Activated CD4-positive, alpha-beta memory T cell treated with anti-CD3 and anti-CD28 coated beads, Interleukin-2, amount 10 ng/mL, durations not matched to agents 7 days and 5 days (primary cell): ENCODE results near the gene METTL9. TPM values are rescaled to one million over a fixed set of nuclear protein-coding genes. Genes with fewer than 3 reads are reported as not detected.
"Not testable (repeated sequence)": the region's sequence is repeated elsewhere in the genome, so short reads cannot be mapped to it uniquely, and the experiment has no call there.

Experiments
- CTCF ChIA-PET: fragments of 350-600 bp; sonication (Branson Sonifier 250); formaldehyde crosslinking; loops from one replicate; lab custom pipeline; 2021; ENCODE audit warnings: antibody characterized with exemption, inconsistent platforms; lab: Charles Lee
- POLR2A ChIA-PET: fragments of 350-600 bp; sonication (Branson Sonifier 250); formaldehyde crosslinking; loops from one replicate; lab custom pipeline; 2021; ENCODE audit warnings: antibody characterized with exemption; lab: Charles Lee
- DNase-seq: peaks from one replicate; pipeline ENCODE4 v3.0.0-alpha.2; 2020
- H3K27ac Mint-ChIP-seq: one replicate; pipeline ENCODE4 v1.8.0; 2021; ENCODE audit warnings: mild to moderate bottlenecking, mixed read lengths
- H3K27me3 Mint-ChIP-seq: one replicate; pipeline ENCODE4 v1.8.0; 2021; ENCODE audit warnings: mixed read lengths
- H3K36me3 Mint-ChIP-seq: one replicate; pipeline ENCODE4 v1.8.0; 2021; ENCODE audit warnings: low read depth, mixed read lengths
- H3K4me1 Mint-ChIP-seq: one replicate; pipeline ENCODE4 v1.8.0; 2021; ENCODE audit warnings: mixed read lengths
- H3K4me3 Mint-ChIP-seq: one replicate; pipeline ENCODE4 v1.8.0; 2021; ENCODE audit warnings: mild to moderate bottlenecking, mixed read lengths
- H3K9me3 Mint-ChIP-seq: one replicate; pipeline ENCODE4 v1.8.0; 2021; ENCODE audit warnings: mixed read lengths
- total RNA-seq, 2 experiments: library from RNA; stranded (reverse); gene quantifications; one replicate each; pipeline ENCODE4 v1.2.3, GENCODE V29; 2021

The METTL9 gene
- total RNA-seq, 2 experiments from 2014 or later = 84.2 to 86.1 TPM

DNA sequence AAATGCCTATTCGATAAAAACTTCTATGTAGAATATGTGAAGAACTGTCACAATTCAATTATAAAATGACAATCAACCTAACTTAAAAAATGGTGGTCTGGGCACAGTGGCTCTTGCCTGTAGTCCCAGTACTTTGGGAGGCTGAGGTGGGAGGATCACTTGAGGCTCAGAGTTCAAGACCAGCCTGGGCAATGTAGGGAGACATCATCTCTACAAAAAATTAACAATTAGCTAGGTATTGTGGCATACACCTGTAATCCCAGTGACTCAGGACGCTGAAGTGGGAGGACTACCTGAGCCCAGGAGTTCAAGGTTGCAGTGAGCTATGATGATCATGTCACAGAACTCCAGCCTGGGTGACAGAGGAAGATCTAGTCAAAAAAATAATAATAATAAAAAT, 18.6 kb upstream of the METTL9 start:
- Mint-ChIP-seq H3K27me3 (peaks cover 12% of the 10 kb centered on the region), H3K27ac (no peak overlapping the region), H3K4me1 (peaks cover 2% of the 10 kb centered on the region), H3K36me3 (no peaks in the 10 kb centered on the region), H3K4me3 (no peak overlapping the region), H3K9me3 (no peaks in the 10 kb centered on the region)
- DNase-seq = no peak
- ChIA-PET CTCF (interaction anchor here (5.2 kb wide), 1 partner anchor 128 kb away, joined by 30 read pairs; no protein-coding TSS in a partner anchor), POLR2A (no interaction called here)

DNA sequence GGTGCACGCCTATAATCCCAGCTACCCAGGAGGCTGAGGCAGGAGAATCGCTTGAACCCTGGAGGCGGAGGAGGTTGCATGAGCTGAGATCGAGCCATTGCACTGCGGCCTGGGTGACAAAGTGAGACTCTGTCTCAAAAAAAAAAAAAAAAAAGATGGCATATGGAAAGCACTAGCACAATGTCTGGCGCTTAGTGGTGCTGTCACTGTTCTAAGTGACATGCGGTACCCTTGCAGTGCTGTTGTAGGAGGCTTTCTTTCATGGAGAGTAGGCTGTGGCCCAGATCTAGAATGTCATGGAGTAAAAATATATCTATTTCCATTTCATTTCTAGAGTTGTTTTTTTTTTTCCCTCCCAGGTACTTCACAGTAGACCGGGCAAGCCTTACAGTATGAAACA, 14.6 kb upstream of the METTL9 start:
- no peak overlapping the region for H3K27ac Mint-ChIP-seq
- H3K4me3 Mint-ChIP-seq = no peak overlapping the region
- H3K36me3 Mint-ChIP-seq = no peaks in the 10 kb centered on the region
- no peak for DNase-seq
- no peaks in the 10 kb centered on the region for H3K9me3 Mint-ChIP-seq
- ChIA-PET POLR2A (interaction anchor here (0.7 to 1.6 kb wide), 5 partner anchors 12 to 61 kb away, joined by 3 read pairs; no protein-coding TSS in a partner anchor), CTCF (interaction anchor here (0.6 to 5.2 kb wide), 11 partner anchors 9 to 822 kb away, joined by 3 to 48 read pairs (median 3); partner anchors contain the start of gene UQCRC2)
- no peaks in the 10 kb centered on the region for H3K27me3 Mint-ChIP-seq
- H3K4me1 Mint-ChIP-seq = peaks cover 2% of the 10 kb centered on the region

DNA sequence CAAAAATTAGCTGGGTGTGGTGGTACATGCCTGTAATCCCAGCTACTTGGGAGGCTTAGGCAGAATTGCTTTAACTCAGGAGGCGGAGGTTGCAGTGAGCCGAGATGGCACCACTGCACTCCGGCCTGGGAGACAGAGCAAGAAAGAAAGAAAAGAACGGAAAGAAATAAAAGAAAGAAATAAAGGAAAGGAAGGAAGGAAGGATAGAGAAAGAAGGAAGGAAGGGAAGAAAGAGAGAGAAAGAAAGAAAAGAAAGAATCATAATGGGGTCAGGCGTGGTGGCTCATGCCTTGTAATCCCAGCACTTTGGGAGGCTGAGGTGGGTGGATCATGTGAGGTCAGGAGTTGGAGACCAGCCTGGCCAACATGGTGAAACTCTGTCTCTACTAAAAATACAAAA, 10.8 kb upstream of the METTL9 start:
- not testable (repeated sequence) for DNase-seq, H3K9me3 Mint-ChIP-seq, H3K4me1 Mint-ChIP-seq, H3K27ac Mint-ChIP-seq, H3K27me3 Mint-ChIP-seq, H3K36me3 Mint-ChIP-seq, H3K4me3 Mint-ChIP-seq
- ChIA-PET POLR2A (interaction anchor here (1.2 kb wide), 1 partner anchor 10 kb away, joined by 6 read pairs; the partner anchor contains the start of gene METTL9), CTCF (interaction anchor here (0.6 to 3.5 kb wide), 3 partner anchors 53 to 1095 kb away, joined by 3 to 17 read pairs (median 3); no protein-coding TSS in a partner anchor)

DNA sequence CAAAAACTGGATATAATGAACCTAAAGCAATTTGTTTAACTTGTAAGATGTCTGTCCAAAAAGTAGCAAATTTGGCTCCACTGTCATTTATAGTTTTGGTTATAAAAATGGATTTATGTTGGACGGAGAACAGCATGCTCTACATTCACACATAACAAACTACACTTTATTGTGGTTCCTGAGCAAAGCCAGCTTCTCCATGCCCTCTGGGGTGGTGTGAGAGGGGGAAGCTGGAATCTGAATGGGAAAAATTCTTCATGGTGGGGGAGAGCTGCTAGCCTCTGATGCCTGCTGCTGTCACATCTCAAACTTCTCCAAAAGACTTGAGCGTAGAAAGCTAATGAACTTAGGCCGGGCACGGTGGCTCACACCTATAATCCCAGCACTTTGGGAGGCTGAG, 9.8 kb upstream of the METTL9 start:
- Mint-ChIP-seq H3K27me3 (no peaks in the 10 kb centered on the region), H3K36me3 (no peaks in the 10 kb centered on the region), H3K9me3 (no peaks in the 10 kb centered on the region), H3K4me3 (no peak overlapping the region), H3K27ac (no peak overlapping the region), H3K4me1 (no peaks in the 10 kb centered on the region)
- ChIA-PET CTCF (interaction anchor here (1.7 to 3.5 kb wide), 2 partner anchors 52 to 56 kb away, joined by 3 to 17 read pairs; no protein-coding TSS in a partner anchor), POLR2A (interaction anchor here (1.0 to 1.3 kb wide), 2 partner anchors 9 to 11 kb away, joined by 3 read pairs; no protein-coding TSS in a partner anchor)
- no peak for DNase-seq

DNA sequence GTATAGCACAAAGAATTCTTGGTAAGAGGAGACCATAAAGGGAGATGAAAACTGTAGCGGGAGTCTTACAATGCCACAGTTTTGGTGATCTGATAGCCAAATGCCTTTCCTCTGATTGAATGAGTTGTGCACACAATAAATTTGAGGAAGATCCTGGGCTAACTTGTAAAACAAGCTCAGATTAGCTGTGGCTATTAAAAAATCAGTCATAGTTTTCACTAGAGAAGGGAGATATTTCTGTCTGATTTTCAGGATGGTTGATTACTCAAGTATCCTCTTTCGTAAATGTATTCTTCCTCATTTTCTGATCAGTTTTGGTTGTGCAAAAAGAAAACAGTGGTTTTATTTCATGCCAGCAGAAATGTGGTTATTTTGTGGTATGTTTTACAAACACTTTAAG, 9.1 kb upstream of the METTL9 start:
- CTCF ChIA-PET = interaction anchor here (3.5 kb wide), 1 partner anchor 51 kb away, joined by 17 read pairs; no protein-coding TSS in a partner anchor
- Mint-ChIP-seq H3K4me3 (no peak overlapping the region), H3K27ac (no peak overlapping the region), H3K36me3 (no peaks in the 10 kb centered on the region), H3K4me1 (no peaks in the 10 kb centered on the region), H3K9me3 (no peaks in the 10 kb centered on the region), H3K27me3 (no peaks in the 10 kb centered on the region)
- DNase-seq = no peak
- POLR2A ChIA-PET = interaction anchor here (1.0 to 1.3 kb wide), 2 partner anchors 8 to 11 kb away, joined by 3 read pairs; no protein-coding TSS in a partner anchor

DNA sequence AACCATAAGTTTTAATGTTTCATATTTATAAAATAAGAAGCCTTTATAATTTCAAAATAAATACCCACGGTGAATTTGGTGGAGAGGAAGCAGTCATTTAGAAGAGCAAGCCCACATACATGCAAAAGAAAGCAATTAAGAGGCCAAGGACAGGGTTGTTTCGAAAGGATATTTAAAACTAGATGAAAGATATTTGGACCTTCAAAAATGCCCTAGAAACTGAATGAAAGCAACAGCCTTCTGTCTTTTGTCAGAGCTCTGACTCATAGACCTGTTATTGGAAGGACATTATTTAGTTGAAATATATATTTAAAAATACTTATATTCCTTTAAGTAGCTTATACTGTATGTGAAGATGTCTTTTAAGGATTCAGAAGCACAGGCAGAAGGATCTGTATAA, 8.6 kb upstream of the METTL9 start:
- POLR2A ChIA-PET = interaction anchor here (1.3 kb wide), 1 partner anchor 8 kb away, joined by 3 read pairs; no protein-coding TSS in a partner anchor
- no peak for DNase-seq
- CTCF ChIA-PET = interaction anchor here (1.1 to 3.5 kb wide), 2 partner anchors 9 to 51 kb away, joined by 3 to 17 read pairs; no protein-coding TSS in a partner anchor
- H3K9me3 Mint-ChIP-seq = no peaks in the 10 kb centered on the region
- no peak overlapping the region for H3K4me3 Mint-ChIP-seq
- H3K27me3 Mint-ChIP-seq = no peaks in the 10 kb centered on the region
- H3K4me1 Mint-ChIP-seq = no peaks in the 10 kb centered on the region
- no peak overlapping the region for H3K27ac Mint-ChIP-seq
- no peaks in the 10 kb centered on the region for H3K36me3 Mint-ChIP-seq

DNA sequence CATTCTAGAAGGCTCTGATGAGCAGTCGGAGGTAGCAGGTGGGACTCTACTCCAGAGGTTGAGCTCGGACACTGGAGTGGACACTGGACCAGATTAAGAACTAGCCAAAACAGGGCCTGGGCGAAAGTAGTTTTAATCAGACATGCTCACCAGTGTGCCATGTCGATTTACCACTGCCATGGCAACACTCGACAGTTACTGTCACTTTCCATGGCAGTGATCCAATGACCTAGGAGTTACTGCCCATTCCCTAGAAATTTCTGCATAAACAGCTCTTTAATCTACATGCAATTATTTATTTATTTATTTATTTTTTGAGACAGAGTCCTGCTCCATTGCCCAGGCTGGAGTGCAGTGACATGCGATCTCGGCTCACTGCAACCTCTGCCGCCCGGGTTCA, 7.2 kb upstream of the METTL9 start:
- ChIA-PET POLR2A (no interaction called here), CTCF (interaction anchor here (1.0 to 1.1 kb wide), 3 partner anchors 10 to 116 kb away, joined by 3 read pairs; no protein-coding TSS in a partner anchor)
- H3K4me3 Mint-ChIP-seq = no peak overlapping the region
- no peaks in the 10 kb centered on the region for H3K9me3 Mint-ChIP-seq
- H3K36me3 Mint-ChIP-seq = no peaks in the 10 kb centered on the region
- H3K4me1 Mint-ChIP-seq = peaks cover 4% of the 10 kb centered on the region
- DNase-seq = no peak
- no peak overlapping the region for H3K27ac Mint-ChIP-seq
- H3K27me3 Mint-ChIP-seq = no peaks in the 10 kb centered on the region

DNA sequence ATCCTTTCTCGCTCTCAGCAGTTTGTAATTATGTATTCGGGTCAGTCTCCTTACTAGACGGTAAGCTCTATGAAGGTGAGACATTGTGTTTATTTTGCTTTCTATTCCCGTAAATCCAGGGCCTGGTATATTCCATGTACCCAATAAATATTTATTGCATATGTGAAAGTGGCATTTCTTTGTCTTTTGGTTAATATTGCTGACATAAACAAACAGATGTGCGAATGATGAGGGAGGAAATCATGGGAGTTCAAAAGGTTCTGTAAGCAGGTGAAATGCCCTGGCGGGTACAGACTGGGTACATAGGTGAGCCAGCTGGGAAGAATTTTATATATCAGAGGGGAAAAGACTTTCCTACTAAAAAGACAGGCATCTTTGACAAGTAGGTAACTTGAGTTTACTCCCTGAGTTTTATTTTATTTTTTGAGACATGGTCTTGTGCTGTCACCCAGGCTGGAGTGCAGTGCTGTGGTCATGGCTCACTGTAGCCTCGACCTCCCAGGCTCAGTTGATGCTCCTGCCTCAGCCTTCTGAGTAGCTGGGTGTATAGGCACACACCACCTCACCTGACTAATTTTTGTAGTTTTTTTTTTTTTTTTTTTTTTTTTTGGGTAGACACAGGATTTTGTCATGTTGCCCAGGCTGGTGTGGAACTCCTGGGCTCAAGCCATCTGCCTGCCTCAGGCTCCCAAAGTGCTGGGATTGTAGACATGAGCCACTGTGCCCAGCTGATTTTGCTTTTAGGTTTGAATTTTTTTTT, 5.7 kb upstream of the METTL9 start:
- POLR2A ChIA-PET = no interaction called here
- peaks cover 4% of the 10 kb centered on the region for H3K36me3 Mint-ChIP-seq

DNA sequence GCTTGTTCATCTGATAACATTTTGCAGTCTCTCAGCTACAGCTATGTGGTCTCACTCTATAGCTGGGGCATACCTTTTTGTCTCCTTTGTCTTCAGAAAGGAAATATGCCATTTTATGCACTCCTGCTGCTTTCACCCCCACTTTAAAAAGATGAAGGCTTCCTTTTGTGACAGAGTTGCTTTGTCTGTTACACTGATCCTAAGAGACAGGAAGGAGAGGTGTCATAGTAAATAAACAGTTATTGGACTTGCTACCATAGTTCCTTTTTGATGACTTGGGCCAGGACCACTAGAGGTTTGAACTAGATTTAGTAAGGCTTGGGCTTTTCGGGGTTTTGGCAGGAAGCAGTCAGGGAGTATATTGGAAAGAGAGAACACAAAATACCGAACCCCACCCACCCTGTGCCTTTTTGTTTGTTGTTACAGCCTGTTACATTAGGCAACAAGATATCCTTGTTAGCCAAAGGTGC, 1.8 kb upstream of the METTL9 start:
- no peak for DNase-seq
- peaks cover 4% of the 10 kb centered on the region for H3K36me3 Mint-ChIP-seq
- POLR2A ChIA-PET = interaction anchor here (1.2 to 4.0 kb wide), 6 partner anchors 7 to 48 kb away, joined by 3 to 33 read pairs (median 8); no protein-coding TSS in a partner anchor
- H3K4me1 Mint-ChIP-seq = peaks cover 42% of the 10 kb centered on the region
- H3K27ac Mint-ChIP-seq = peak overlapping the region; percentile 73
- CTCF ChIA-PET = interaction anchor here (0.9 to 1.7 kb wide), 4 partner anchors 13 to 60 kb away, joined by 3 to 5 read pairs (median 4); no protein-coding TSS in a partner anchor
- no peaks in the 10 kb centered on the region for H3K27me3 Mint-ChIP-seq
- H3K9me3 Mint-ChIP-seq = no peaks in the 10 kb centered on the region
- H3K4me3 Mint-ChIP-seq = peak overlapping the region; percentile 56

More for the DNA sequence above, 5.7 kb upstream of the METTL9 start:
- DNase-seq = no peak
- H3K4me3 Mint-ChIP-seq = no peak overlapping the region
- H3K9me3 Mint-ChIP-seq = no peaks in the 10 kb centered on the region
- CTCF ChIA-PET = interaction anchor here (0.6 to 1.1 kb wide), 4 partner anchors 9 to 47 kb away, joined by 3 to 5 read pairs (median 4); no protein-coding TSS in a partner anchor
- no peak overlapping the region for H3K27ac Mint-ChIP-seq
- H3K4me1 Mint-ChIP-seq = peaks cover 18% of the 10 kb centered on the region
- no peaks in the 10 kb centered on the region for H3K27me3 Mint-ChIP-seq

DNA sequence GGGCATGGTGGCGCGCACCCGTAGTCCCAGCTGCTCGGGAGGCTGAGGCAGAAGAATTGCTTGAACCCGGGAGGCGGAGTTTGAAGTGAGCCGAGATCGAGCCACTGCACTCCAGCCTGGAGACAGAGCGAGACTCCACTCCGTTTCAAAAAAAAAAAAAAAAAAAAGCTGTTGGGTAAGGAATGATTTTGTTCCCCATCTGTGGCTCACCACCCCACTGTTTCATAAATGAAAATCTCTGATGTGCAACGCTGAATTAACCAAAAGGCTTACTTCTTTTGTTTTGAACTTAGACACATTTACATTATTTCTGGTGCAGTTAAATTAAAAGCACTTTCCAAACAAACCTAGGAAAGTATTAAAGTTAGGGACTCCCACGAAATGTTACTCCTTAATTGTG, 1.2 kb upstream of the METTL9 start:
- ChIA-PET POLR2A (interaction anchor here (0.7 to 4.0 kb wide), 7 partner anchors 8 to 47 kb away, joined by 3 to 33 read pairs (median 6); no protein-coding TSS in a partner anchor), CTCF (interaction anchor here (1.4 kb wide), 2 partner anchors 14 to 42 kb away, joined by 3 to 4 read pairs; no protein-coding TSS in a partner anchor)
- Mint-ChIP-seq H3K9me3 (no peaks in the 10 kb centered on the region), H3K27me3 (no peaks in the 10 kb centered on the region), H3K4me3 (peak overlapping the region; percentile 79), H3K4me1 (peaks cover 44% of the 10 kb centered on the region), H3K27ac (peak overlapping the region; percentile 85), H3K36me3 (peaks cover 4% of the 10 kb centered on the region)
- no peak for DNase-seq

DNA sequence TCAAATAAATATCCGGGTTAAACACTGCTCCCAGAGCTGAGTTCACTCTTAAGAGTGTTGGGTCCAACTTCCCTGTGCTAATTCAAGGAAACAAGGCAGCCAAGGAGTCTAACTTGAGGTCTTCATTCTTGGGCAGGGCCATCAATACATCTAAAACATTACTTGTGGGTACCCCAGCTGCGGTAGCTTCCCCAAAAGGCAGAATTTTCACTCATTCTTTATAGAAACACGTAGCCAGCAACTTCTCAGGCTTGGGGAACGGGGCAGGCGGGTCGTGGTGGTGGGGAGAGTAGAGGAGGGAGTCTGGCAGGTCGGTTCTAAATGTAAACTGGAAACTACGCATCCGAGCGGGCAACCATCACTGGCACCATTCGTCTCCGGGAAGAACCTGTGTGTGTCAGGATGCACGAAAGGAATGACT, 666 bp upstream of the METTL9 start:
- POLR2A ChIA-PET = interaction anchor here (0.7 to 4.0 kb wide), 7 partner anchors 9 to 47 kb away, joined by 3 to 33 read pairs (median 6); no protein-coding TSS in a partner anchor
- peak overlapping the region; percentile 85 for H3K27ac Mint-ChIP-seq
- H3K9me3 Mint-ChIP-seq = no peaks in the 10 kb centered on the region
- H3K4me1 Mint-ChIP-seq = peaks cover 49% of the 10 kb centered on the region
- peak overlapping the region; percentile 79 for H3K4me3 Mint-ChIP-seq
- DNase-seq = no peak
- CTCF ChIA-PET = interaction anchor here (1.4 kb wide), 1 partner anchor 14 kb away, joined by 3 read pairs; no protein-coding TSS in a partner anchor
- H3K36me3 Mint-ChIP-seq = peaks cover 4% of the 10 kb centered on the region
- no peaks in the 10 kb centered on the region for H3K27me3 Mint-ChIP-seq

DNA sequence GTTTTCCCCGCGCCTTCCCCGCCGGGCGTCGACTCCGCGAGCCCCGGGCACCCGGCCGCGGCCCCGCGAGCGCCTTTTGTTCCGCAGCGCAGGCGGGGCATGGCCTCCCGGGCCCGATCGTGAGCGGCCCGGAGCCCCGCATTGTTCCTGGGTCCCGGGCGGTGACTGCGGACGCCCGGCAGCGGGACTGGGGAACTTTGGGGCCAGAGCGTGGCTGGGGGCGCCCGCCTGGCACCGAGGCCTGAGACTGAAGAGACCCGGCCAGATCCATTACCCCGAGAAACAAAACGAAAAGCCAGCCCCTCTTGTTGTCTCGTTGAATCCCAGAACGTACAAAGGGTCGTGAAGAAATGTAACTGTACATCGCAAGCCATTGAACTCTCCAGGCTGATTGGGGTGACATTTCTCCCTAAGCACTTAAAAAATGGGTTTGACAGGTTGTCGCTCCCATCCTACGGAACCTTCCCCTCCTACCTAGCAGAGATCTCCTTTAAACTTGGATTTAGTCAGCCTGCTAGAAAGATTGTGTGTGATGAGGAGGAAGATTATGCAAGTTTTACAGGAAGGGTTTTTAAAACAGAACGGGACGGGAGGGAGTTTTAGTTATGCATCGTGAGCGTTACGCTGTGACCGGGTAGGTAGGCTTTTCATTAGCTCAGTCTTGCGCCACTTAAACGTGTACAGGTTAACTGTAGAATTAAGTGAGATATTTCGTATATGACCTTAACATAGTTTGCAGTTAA, 825 bp downstream of the METTL9 start:
- peak overlapping the region; percentile 88 for H3K4me3 Mint-ChIP-seq

More for the DNA sequence above, 825 bp downstream of the METTL9 start:
- CTCF ChIA-PET = interaction anchor here (0.7 to 2.0 kb wide), 6 partner anchors 8 to 57 kb away, joined by 3 to 8 read pairs (median 4); no protein-coding TSS in a partner anchor
- POLR2A ChIA-PET = interaction anchor here (0.7 to 4.0 kb wide), 10 partner anchors 10 to 45 kb away, joined by 3 to 33 read pairs (median 6); no protein-coding TSS in a partner anchor
- H3K27me3 Mint-ChIP-seq = no peaks in the 10 kb centered on the region
- H3K36me3 Mint-ChIP-seq = peaks cover 9% of the 10 kb centered on the region
- H3K27ac Mint-ChIP-seq = peak overlapping the region; percentile 84
- H3K9me3 Mint-ChIP-seq = no peaks in the 10 kb centered on the region
- H3K4me1 Mint-ChIP-seq = peaks cover 58% of the 10 kb centered on the region
- DNase-seq = no peak
